PC-3 (cell line): Measurements from ENCODE around the gene POMC. TPM values are rescaled to one million over a fixed set of nuclear protein-coding genes. Genes with fewer than 3 reads are reported as not detected.

ENCODE experiments used
- ATAC-seq: fragments of 200-7000 bp; cut with Tn5 transposase; 2 replicates; pipeline ENCODE4 v1.9.1; 2020; ENCODE audit warnings: mild to moderate bottlenecking, moderate library complexity
- BruUV-seq: library from RNA; stranded (reverse); fragments of 400-500 nt; replicated peaks from 2 replicates; lab custom pipeline; 2021; lab: Mats Ljungman, UMichigan
- CTCF ChIA-PET: fragments of 300-600 bp; sonication (Branson Sonifier 250); formaldehyde crosslinking; loops from one replicate; lab custom pipeline; 2022; ENCODE audit warnings: antibody characterized with exemption; lab: Charles Lee
- POLR2A ChIA-PET: fragments of 300-600 bp; sonication (Branson Sonifier 250); formaldehyde crosslinking; loops from one replicate; lab custom pipeline; 2022; ENCODE audit warnings: antibody characterized with exemption; ENCODE audit not compliant: unreplicated experiment; lab: Charles Lee
- DNase-seq: peaks from one replicate; pipeline ENCODE4 v3.0.0-alpha.2; 2015
- H2AFZ ChIP-seq: fragments of 300-600 bp; sonication (generic); 2 replicates; pipeline ENCODE4 v1.6.0; 2016; ENCODE audit warnings: antibody characterized with exemption, low read length
- H3F3A ChIP-seq: fragments of 300-600 bp; sonication (generic); one replicate; pipeline ENCODE4 v1.6.0; 2017; ENCODE audit warnings: antibody characterized with exemption, low read length, control low read depth, mild to moderate bottlenecking; ENCODE audit not compliant: unreplicated experiment
- H3K27ac ChIP-seq: fragments of 300-600 bp; sonication (generic); 2 replicates; pipeline ENCODE4 v1.5.1; 2016; ENCODE audit warnings: mild to moderate bottlenecking, low read length
- H3K27me3 ChIP-seq: fragments of 300-600 bp; sonication (generic); 2 replicates; pipeline ENCODE4 v1.6.1; 2016; ENCODE audit warnings: low read length, mixed read lengths
- H3K36me3 ChIP-seq: fragments of 300-600 bp; sonication (generic); 2 replicates; pipeline ENCODE4 v1.6.1; 2016; ENCODE audit warnings: low read depth, mixed run types, low read length, mixed read lengths
- H3K4me1 ChIP-seq: fragments of 300-600 bp; sonication (generic); 2 replicates; pipeline ENCODE4 v1.5.1; 2016; ENCODE audit warnings: low read length; ENCODE audit not compliant: insufficient read depth
- H3K4me2 ChIP-seq: fragments of 300-600 bp; sonication (generic); 2 replicates; pipeline ENCODE4 v1.6.0; 2016; ENCODE audit warnings: low read length
- H3K4me3 ChIP-seq: fragments of 300-600 bp; sonication (generic); 2 replicates; pipeline ENCODE4 v1.5.1; 2016; ENCODE audit warnings: mild to moderate bottlenecking, low read length, mixed read lengths
- H3K79me2 ChIP-seq: fragments of 300-600 bp; sonication (generic); 2 replicates; pipeline ENCODE4 v1.6.1; 2017; ENCODE audit warnings: low read length, mixed read lengths
- H3K9ac ChIP-seq: fragments of 300-600 bp; sonication (generic); 2 replicates; pipeline ENCODE4 v1.6.0; 2016; ENCODE audit warnings: mild to moderate bottlenecking, low read length
- H3K9me2 ChIP-seq: fragments of 300-600 bp; sonication (generic); replicated peaks from 2 replicates; pipeline ENCODE4 v1.6.1; 2016; ENCODE audit warnings: mixed run types, low read length, mixed read lengths
- H3K9me3 ChIP-seq: fragments of 300-600 bp; sonication (generic); 2 replicates; pipeline ENCODE4 v1.6.1; 2016; ENCODE audit warnings: low read length, mixed read lengths
- H4K20me1 ChIP-seq: fragments of 300-600 bp; sonication (generic); 2 replicates; pipeline ENCODE4 v1.6.1; 2016; ENCODE audit warnings: low read length, mixed read lengths
- CTCF ChIP-seq: fragments of 300-600 bp; sonication (generic); conservative IDR thresholded peaks from 2 replicates; pipeline ENCODE4 v1.5.1; 2017; ENCODE audit warnings: antibody characterized with exemption, low read depth, mild to moderate bottlenecking, low read length
- EZH2 ChIP-seq: fragments of 300-600 bp; sonication (generic); IDR thresholded peaks from one replicate; pipeline ENCODE4 v1.6.1; 2017; ENCODE audit warnings: antibody characterized with exemption, mild to moderate bottlenecking, low read length; ENCODE audit not compliant: unreplicated experiment
- EZH2phosphoT487 ChIP-seq: fragments of 300-600 bp; sonication (generic); IDR thresholded peaks from 2 replicates; pipeline ENCODE4 v1.6.1; 2018; ENCODE audit warnings: mild to moderate bottlenecking, antibody characterized with exemption, low read length, borderline replicate concordance
- intact Hi-C: fragments of 100-400 bp; cut with micrococcal nuclease; formaldehyde crosslinking; loops from 2 replicates; pipeline ENCODE4 v1.9.0; 2023
- total RNA-seq: library from RNA; depleted of rRNA; stranded (reverse); fragments of >200 nt; gene quantifications from 2 replicates; pipeline ENCODE4 v1.2.3, GENCODE V29; 2014

Gene POMC
- total RNA-seq, 1 experiment from 2014 or later: not detected

DNA sequence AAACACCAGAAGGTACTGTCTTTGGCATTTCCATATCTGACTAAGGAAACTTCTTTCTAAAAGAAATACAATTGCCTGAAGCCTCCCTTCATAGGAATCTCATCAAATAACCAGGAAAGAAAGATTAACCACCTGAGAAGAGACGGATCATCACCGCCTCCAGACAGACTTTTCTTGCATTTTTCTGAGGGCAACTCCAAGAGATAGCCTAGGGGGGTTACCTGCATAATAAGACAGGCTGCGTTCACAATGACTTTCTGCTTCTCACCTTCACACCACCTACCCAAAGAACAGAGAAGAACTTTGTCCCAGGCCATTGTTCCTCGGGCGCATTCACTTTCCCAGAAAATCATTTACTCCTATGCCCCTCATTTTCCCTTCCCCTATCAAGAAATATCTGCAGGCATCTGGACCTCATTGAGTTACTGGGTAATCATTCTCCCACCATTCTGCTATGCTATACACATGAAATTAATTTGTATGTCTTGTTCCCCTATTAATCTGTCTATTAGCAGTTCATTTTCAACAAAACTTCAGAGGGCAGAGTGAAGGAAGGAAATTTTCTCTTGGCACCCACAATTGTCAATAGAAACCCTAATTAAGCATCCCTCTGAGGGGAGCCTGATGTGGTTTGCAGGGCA lies 8.3 kb upstream of the POMC start:
- intact Hi-C loops: no loop called here
- DNase-seq: no peak
- H3K36me3 ChIP-seq: no peaks in the 10 kb centered on the region
- BruUV-seq: no TSS peak
- H3K4me2 ChIP-seq: no peak overlapping the region
- TF ChIP-seq CTCF: no peak
- no peak for TF ChIP-seq EZH2
- no peak for TF ChIP-seq EZH2phosphoT487
- no peak overlapping the region for H3K9ac ChIP-seq
- no peak overlapping the region for H2AFZ ChIP-seq
- no peak overlapping the region for H3K27ac ChIP-seq
- ATAC-seq: no peak
- H3K4me3 ChIP-seq: no peak overlapping the region
- POLR2A ChIA-PET: no interaction called here
- peaks cover 16% of the 10 kb centered on the region; the same call in 1 of the 2 replicates for H3K27me3 ChIP-seq
- no peaks in the 10 kb centered on the region for H3K9me2 ChIP-seq
- H3K4me1 ChIP-seq: no peaks in the 10 kb centered on the region
- CTCF ChIA-PET: no interaction called here
- no peaks in the 10 kb centered on the region for H4K20me1 ChIP-seq
- no peaks in the 10 kb centered on the region for H3F3A ChIP-seq
- H3K79me2 ChIP-seq: no peaks in the 10 kb centered on the region
- no peaks in the 10 kb centered on the region for H3K9me3 ChIP-seq

DNA sequence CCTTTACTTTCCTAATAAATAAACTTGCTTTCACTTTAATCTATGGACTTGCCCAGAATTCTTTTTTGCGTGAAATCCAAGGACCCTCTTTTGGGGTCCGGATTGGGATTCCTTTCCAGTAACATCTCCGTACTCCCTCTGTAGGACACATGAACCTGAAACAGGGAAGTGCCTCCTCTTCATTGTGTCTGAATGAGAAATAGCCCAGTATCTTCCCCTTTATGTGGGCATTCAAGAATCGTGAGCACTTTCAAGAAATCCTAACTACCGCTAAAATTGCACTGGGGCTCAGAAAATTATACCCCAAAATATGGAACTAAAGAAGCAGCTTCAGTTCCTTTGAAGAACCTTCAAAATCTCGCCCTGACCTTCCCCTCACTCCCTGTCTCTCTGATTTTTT lies 7.8 kb upstream of the POMC start:
- CTCF ChIA-PET: no interaction called here

GRCh38 chr2:25174192-25174861 lies 5.9 kb upstream of the POMC start:
- intact Hi-C loops: no loop called here
- no peaks in the 10 kb centered on the region for H3K4me1 ChIP-seq
- ATAC-seq (no peak), DNase-seq (no peak)
- no peaks in the 10 kb centered on the region for H3K79me2 ChIP-seq
- no TSS peak for BruUV-seq
- H3K27ac ChIP-seq: no peak overlapping the region
- ChIA-PET CTCF (no interaction called here), POLR2A (no interaction called here)
- no peaks in the 10 kb centered on the region for H3K36me3 ChIP-seq
- H3F3A ChIP-seq: no peaks in the 10 kb centered on the region
- no peak overlapping the region for H3K4me3 ChIP-seq
- no peaks in the 10 kb centered on the region for H3K9me2 ChIP-seq
- no peaks in the 10 kb centered on the region for H4K20me1 ChIP-seq
- H3K27me3 ChIP-seq: peaks cover 29% of the 10 kb centered on the region
- H3K9me3 ChIP-seq: no peaks in the 10 kb centered on the region
- no peak overlapping the region for H3K4me2 ChIP-seq
- no peak overlapping the region for H3K9ac ChIP-seq
- TF ChIP-seq EZH2phosphoT487 (no peak), CTCF (no peak), EZH2 (no peak)
- H2AFZ ChIP-seq: no peak overlapping the region

More for the DNA sequence above, 7.8 kb upstream of the POMC start:
- Histone ChIP-seq H3K27ac (no peak overlapping the region), H3K27me3 (peaks cover 19% of the 10 kb centered on the region; the same call in 1 of the 2 replicates), H3K4me3 (no peak overlapping the region), H4K20me1 (no peaks in the 10 kb centered on the region), H3K4me2 (no peak overlapping the region), H3K9ac (no peak overlapping the region), H3K9me3 (no peaks in the 10 kb centered on the region), H3K4me1 (no peaks in the 10 kb centered on the region), H3F3A (no peaks in the 10 kb centered on the region), H3K9me2 (no peaks in the 10 kb centered on the region), H3K36me3 (no peaks in the 10 kb centered on the region), H2AFZ (no peak overlapping the region), H3K79me2 (no peaks in the 10 kb centered on the region)
- DNase-seq (no peak), ATAC-seq (no peak)
- POLR2A ChIA-PET: no interaction called here
- no peak for TF ChIP-seq EZH2
- intact Hi-C loops: no loop called here
- BruUV-seq: no TSS peak
